OCI-LY3 (cell line): Measurements from ENCODE around the gene CHCHD10.

Experiments used
- EZH2phosphoT487 ChIP-seq: fragments of 200-600 bp; shearing (Covaris generic); IDR thresholded peaks from 2 replicates; pipeline ENCODE4 v1.6.1; 2018; ENCODE audit warnings: antibody characterized with exemption, mixed run types, low read depth
- TF ChIP-seq, protein P1 (sequence below): fragments of 200-600, 300-600 bp; sonication (generic); IDR thresholded peaks from 2 replicates; pipeline ENCODE4 v1.5.1; 2014; ENCODE audit warnings: antibody characterized with exemption, low read length, low read depth

DNA sequence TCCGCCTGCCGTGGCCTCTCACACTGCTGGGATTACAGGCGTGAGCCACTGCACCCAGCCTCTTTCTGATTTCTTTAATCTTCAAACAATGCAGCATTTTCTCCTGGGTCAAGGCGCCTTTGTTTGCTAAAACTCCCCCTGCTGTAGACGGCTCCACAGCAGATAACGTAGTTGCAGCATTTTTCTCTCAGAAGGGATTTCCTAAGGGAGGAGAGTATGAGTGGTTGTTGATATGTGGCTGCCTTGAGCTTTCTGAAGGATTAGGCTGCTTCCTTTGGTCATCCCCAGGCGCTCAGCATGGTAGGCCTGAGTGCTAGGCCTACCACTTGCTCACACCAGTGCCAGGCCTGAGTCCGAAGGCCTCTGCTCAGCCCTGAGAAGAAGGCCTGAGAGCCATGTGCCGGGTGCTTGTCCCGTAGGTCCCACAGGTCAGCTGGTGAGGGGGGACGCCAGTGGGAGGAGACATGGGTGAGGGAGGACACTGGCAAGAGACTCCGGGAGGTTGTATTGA lies 37.1 kb upstream of the CHCHD10 start:
- TF ChIP-seq, protein P1, sequence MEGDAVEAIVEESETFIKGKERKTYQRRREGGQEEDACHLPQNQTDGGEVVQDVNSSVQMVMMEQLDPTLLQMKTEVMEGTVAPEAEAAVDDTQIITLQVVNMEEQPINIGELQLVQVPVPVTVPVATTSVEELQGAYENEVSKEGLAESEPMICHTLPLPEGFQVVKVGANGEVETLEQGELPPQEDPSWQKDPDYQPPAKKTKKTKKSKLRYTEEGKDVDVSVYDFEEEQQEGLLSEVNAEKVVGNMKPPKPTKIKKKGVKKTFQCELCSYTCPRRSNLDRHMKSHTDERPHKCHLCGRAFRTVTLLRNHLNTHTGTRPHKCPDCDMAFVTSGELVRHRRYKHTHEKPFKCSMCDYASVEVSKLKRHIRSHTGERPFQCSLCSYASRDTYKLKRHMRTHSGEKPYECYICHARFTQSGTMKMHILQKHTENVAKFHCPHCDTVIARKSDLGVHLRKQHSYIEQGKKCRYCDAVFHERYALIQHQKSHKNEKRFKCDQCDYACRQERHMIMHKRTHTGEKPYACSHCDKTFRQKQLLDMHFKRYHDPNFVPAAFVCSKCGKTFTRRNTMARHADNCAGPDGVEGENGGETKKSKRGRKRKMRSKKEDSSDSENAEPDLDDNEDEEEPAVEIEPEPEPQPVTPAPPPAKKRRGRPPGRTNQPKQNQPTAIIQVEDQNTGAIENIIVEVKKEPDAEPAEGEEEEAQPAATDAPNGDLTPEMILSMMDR = no peak
- TF ChIP-seq EZH2phosphoT487 = no peak
